ENCODE results near the gene ARAP1. TPM values are rescaled to one million over a fixed set of nuclear protein-coding genes. Genes with fewer than 3 reads are reported as not detected.

ARAP1 gene
- total and polyA plus RNA-seq, 2 donors (not counting 3 experiments of a cell fraction or from before 2014, with no cell fraction given), result 36.8 to 66.2 TPM

DNA sequence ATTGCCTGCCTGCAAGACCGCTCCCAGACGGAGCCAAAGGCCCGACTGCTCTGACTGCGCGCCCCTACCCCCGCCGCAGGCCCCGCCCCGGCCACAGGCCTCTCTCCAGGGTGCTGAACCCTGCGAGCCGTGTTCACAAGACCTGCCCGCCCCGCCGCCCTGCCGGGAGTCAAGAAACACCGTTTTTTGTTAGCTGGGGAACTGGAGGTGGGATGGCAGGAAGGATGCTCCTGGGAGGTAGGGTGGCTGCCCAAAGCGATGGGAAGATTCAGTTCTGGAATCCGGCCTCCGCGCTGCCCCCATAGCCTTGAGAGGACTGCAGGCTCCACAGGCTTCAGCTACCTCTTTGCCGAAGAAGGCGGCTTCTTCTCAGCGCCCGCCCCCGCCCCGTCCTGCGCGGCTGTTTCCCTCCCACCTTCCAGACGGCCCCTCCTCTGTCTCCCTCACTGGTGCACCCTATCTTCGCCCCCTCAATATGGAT, 75.3 kb downstream of the ARAP1 start:
- BruUV-seq (replicated peaks), result no TSS peak
- ChIA-PET CTCF (interaction anchor here (1.1 to 13.1 kb wide), 6 partner anchors 9 to 206 kb away, joined by 3 to 339 read pairs (median 8); no protein-coding TSS in a partner anchor), POLR2A (no interaction called here)
- Histone ChIP-seq H3K9me1 (replicated peaks; ENCODE audit: control insufficient read depth, extremely low read depth, insufficient read depth, low read length) (no peaks in the 10 kb centered on the region), H3K4me1 (ENCODE audit: control insufficient read depth, extremely low read depth, insufficient read depth, low read length) (no peaks in the 10 kb centered on the region), H3K79me2 (ENCODE audit: control insufficient read depth, insufficient read depth, low read length) (no peaks in the 10 kb centered on the region), H3K36me3 (ENCODE audit: control insufficient read depth in 2 of 2, extremely low read depth in 1 of 2, insufficient read depth in 2 of 2, low read length in 2 of 2) (no peaks in the 10 kb centered on the region), H3K27ac (ENCODE audit: insufficient read depth, low read depth, low read length) (no peak overlapping the region), H3K27me3 (ENCODE audit: control insufficient read depth in 2 of 2, insufficient read depth in 2 of 2, low read length in 2 of 2) (peaks cover 35 to 45% of the 10 kb centered on the region in 2 experiments), H4K20me1 (replicated peaks; ENCODE audit: control insufficient read depth, extremely low read depth, insufficient read depth, low read length) (no peaks in the 10 kb centered on the region), H3K4me3 (replicated peaks in 1 of 3; ENCODE audit: insufficient read depth in 1 of 3, low read depth in 1 of 3, low read length in 3 of 3) (no peak overlapping the region), H3K9me3 (replicated peaks; ENCODE audit: control insufficient read depth, insufficient read depth, low read length) (no peaks in the 10 kb centered on the region), H2AFZ (ENCODE audit: low read depth, low read length) (no peak overlapping the region), H3K4me2 (ENCODE audit: insufficient read depth, low read length) (no peak overlapping the region), H3K9ac (replicated peaks; ENCODE audit: extremely low read depth, insufficient read depth, low read length) (no peak overlapping the region)
- FAIRE-seq (peak; percentile 63), DNase-seq (ENCODE audit: low read depth, low spot score) (peak; percentile 58)
- TF ChIP-seq EZH2 (IDR thresholded peaks at IDR 0.05; ENCODE audit: borderline replicate concordance, low read depth, low read length, severe bottlenecking), result peak; percentile 55
- TF ChIP-seq, protein P1, sequence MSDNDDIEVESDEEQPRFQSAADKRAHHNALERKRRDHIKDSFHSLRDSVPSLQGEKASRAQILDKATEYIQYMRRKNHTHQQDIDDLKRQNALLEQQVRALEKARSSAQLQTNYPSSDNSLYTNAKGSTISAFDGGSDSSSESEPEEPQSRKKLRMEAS (IDR thresholded peaks at IDR 0.05; ENCODE audit: insufficient read depth, insufficient read length), result no peak
- intact Hi-C loops (cut with micrococcal nuclease) (no loop called here), dilution Hi-C loops (cut with MboI; ENCODE audit: extremely low pct_ligation_motif_present, low sequenced_read_pairs) (no loop called here)

- Histone ChIP-seq H3K27me3 (ENCODE audit: control insufficient read depth in 2 of 2, insufficient read depth in 2 of 2, low read length in 2 of 2) (peaks cover 37 to 45% of the 10 kb centered on the region in 2 experiments), H3K4me2 (ENCODE audit: insufficient read depth, low read length) (no peak overlapping the region), H3K79me2 (ENCODE audit: control insufficient read depth, insufficient read depth, low read length) (no peaks in the 10 kb centered on the region), H3K27ac (ENCODE audit: insufficient read depth, low read depth, low read length) (no peak overlapping the region), H3K4me1 (ENCODE audit: control insufficient read depth, extremely low read depth, insufficient read depth, low read length) (no peaks in the 10 kb centered on the region), H3K9me3 (replicated peaks; ENCODE audit: control insufficient read depth, insufficient read depth, low read length) (no peaks in the 10 kb centered on the region), H3K4me3 (replicated peaks in 1 of 3; ENCODE audit: insufficient read depth in 1 of 3, low read depth in 1 of 3, low read length in 3 of 3) (no peak overlapping the region), H3K36me3 (ENCODE audit: control insufficient read depth in 2 of 2, extremely low read depth in 1 of 2, insufficient read depth in 2 of 2, low read length in 2 of 2) (no peaks in the 10 kb centered on the region), H4K20me1 (replicated peaks; ENCODE audit: control insufficient read depth, extremely low read depth, insufficient read depth, low read length) (no peaks in the 10 kb centered on the region), H3K9me1 (replicated peaks; ENCODE audit: control insufficient read depth, extremely low read depth, insufficient read depth, low read length) (no peaks in the 10 kb centered on the region), H2AFZ (ENCODE audit: low read depth, low read length) (no peak overlapping the region), H3K9ac (replicated peaks; ENCODE audit: extremely low read depth, insufficient read depth, low read length) (no peak overlapping the region)
- POLR2A ChIA-PET, result no interaction called here
- no TSS peak for BruUV-seq (replicated peaks)
- CTCF ChIA-PET, result interaction anchor here (1.0 to 13.1 kb wide), 7 partner anchors 8 to 204 kb away, joined by 3 to 339 read pairs (median 8); no protein-coding TSS in a partner anchor
- no peak for FAIRE-seq
- TF ChIP-seq FOS (IDR thresholded peaks at IDR 0.05; ENCODE audit: borderline replicate concordance, insufficient read depth, low read length) (no peak), POLR2AphosphoS5 (IDR thresholded peaks at IDR 0.05; ENCODE audit: insufficient read depth, low read depth, low read length) (no peak), EZH2 (IDR thresholded peaks at IDR 0.05; ENCODE audit: borderline replicate concordance, low read depth, low read length, severe bottlenecking) (no peak), JUN (IDR thresholded peaks at IDR 0.05; ENCODE audit: borderline replicate concordance, insufficient read depth, insufficient read length, low read depth) (no peak), POLR2A (IDR thresholded peaks at IDR 0.05; ENCODE audit: low read depth, low read length) (no peak), MYC (IDR thresholded peaks at IDR 0.05; ENCODE audit: low read depth, low read length) (no peak), GATA2 (IDR thresholded peaks at IDR 0.05; ENCODE audit: insufficient read depth, insufficient read length, low read depth, low read length) (no peak)
- intact Hi-C loops (cut with micrococcal nuclease) (no loop called here), dilution Hi-C loops (cut with MboI; ENCODE audit: extremely low pct_ligation_motif_present, low sequenced_read_pairs) (no loop called here)
- DNase-seq (ENCODE audit: low read depth, low spot score), result no peak
These were observed 77.0 kb downstream of the ARAP1 start for GRCh38 chr11:72675221-72675620.
